Measurements from ENCODE around the gene MTERF2.
"Not testable (repeated sequence)": the region's sequence is repeated elsewhere in the genome, so short reads cannot be mapped to it uniquely, and the experiment has no call there.

Gene MTERF2

DNA sequence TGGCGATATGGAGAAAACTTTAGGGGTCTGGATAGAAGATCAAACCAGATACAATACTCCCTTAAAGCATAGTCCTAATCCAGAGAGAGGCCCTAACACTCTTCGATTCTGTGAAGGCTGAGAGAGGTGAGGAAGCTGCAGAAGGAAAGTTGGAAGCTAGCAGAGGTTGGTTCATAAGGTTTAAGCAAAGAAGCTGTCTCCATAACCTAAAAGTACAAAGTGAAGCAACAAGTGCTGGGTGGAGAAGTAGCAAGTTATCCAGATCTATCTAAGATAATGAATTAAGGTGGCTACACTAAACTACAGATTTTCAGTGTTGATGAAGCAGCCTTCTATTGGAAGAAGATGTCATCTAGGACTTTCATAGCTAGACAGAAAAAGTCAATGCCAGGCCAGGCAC, 24.6 kb upstream of the MTERF2 start:
- no peaks in the 10 kb centered on the region for H3K36me3 ChIP-seq (ENCODE audit: control insufficient read depth in 2 of 2, insufficient read depth in 1 of 2, low read length in 2 of 2)
- no peak overlapping the region for H3K27ac ChIP-seq (ENCODE audit: extremely low read depth, low read depth, low read length)
- TF ChIP-seq ZBTB21 (tag by site-specific recombination; IDR thresholded peaks at IDR 0.05) (no peak), SCRT2 (tag by site-specific recombination; IDR thresholded peaks at IDR 0.05) (peak; percentile 75)
- H3K4me1 ChIP-seq (ENCODE audit: control insufficient read depth, insufficient read depth, low read length): no peaks in the 10 kb centered on the region
- POLR2A ChIA-PET: no interaction called here
- H3K4me3 ChIP-seq (ENCODE audit: low read depth, low read length): no peak overlapping the region
- CTCF ChIA-PET: no interaction called here
- H3K9me3 ChIP-seq (ENCODE audit: control insufficient read depth, insufficient read depth, low read depth, low read length): no peaks in the 10 kb centered on the region

DNA sequence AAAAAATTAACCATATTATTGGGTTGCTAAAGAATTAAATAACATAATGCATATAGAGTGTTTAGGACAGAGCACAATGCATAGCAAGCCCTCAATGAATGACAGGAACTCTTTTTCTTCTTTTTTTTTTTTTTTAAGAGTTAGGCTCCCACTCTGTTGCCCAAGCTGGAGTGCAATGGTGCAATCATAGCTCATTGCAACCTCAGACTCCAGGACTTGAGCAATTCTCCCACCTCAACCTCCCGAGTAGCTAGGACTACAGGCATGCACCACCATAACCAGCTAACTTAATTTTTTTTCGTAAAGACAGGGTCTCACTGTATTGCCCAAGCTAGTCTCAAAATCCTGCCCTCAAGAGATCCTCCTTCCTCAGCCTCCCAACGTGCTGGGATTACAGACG, 20.5 kb upstream of the MTERF2 start:
- H3K36me3 ChIP-seq (ENCODE audit: control insufficient read depth in 2 of 2, insufficient read depth in 1 of 2, low read length in 2 of 2): peaks cover 0 to 3% of the 10 kb centered on the region in 2 experiments; a peak in 1 of 3 replicates
- H3K4me1 ChIP-seq (ENCODE audit: control insufficient read depth, insufficient read depth, low read length): no peaks in the 10 kb centered on the region
- no peak overlapping the region for H3K27ac ChIP-seq (ENCODE audit: extremely low read depth, low read depth, low read length)
- no peaks in the 10 kb centered on the region for H3K9me3 ChIP-seq (ENCODE audit: control insufficient read depth, insufficient read depth, low read depth, low read length)
- POLR2A ChIA-PET: interaction anchor here (1.0 kb wide), 1 partner anchor 21 kb away, joined by 4 read pairs; no protein-coding TSS in a partner anchor
- no peak overlapping the region for H3K4me3 ChIP-seq (ENCODE audit: low read depth, low read length)
- CTCF ChIA-PET: no interaction called here
- TF ChIP-seq ZNF266 (tag by site-specific recombination; IDR thresholded peaks at IDR 0.05; ENCODE audit: low read depth): no peak
- TF ChIP-seq ZNF701 (tag by site-specific recombination; IDR thresholded peaks at IDR 0.05): no peak
- no peak for TF ChIP-seq ZNF776 (tag by site-specific recombination; IDR thresholded peaks at IDR 0.05; ENCODE audit: borderline replicate concordance)
- no peak for TF ChIP-seq ZNF792 (tag by site-specific recombination; IDR thresholded peaks at IDR 0.05)
- TF ChIP-seq ZNF549 (tag by site-specific recombination; IDR thresholded peaks at IDR 0.05): no peak
- TF ChIP-seq ZNF510 (tag by site-specific recombination; IDR thresholded peaks at IDR 0.05; ENCODE audit: insufficient replicate concordance): no peak
- no peak for TF ChIP-seq ZNF274 (IDR thresholded peaks at IDR 0.05; ENCODE audit: low read length)
- TF ChIP-seq ZNF274 (tag by site-specific recombination; IDR thresholded peaks at IDR 0.05; ENCODE audit: borderline replicate concordance): no peak
- TF ChIP-seq TRIM28 (IDR thresholded peaks at IDR 0.05; ENCODE audit: borderline replicate concordance, low read length): no peak
- no peak for TF ChIP-seq ZNF221 (tag by site-specific recombination; IDR thresholded peaks at IDR 0.05; ENCODE audit: borderline replicate concordance)
- no peak for TF ChIP-seq ZNF394 (tag by site-specific recombination; IDR thresholded peaks at IDR 0.05; ENCODE audit: borderline replicate concordance)
- TF ChIP-seq, protein P1, sequence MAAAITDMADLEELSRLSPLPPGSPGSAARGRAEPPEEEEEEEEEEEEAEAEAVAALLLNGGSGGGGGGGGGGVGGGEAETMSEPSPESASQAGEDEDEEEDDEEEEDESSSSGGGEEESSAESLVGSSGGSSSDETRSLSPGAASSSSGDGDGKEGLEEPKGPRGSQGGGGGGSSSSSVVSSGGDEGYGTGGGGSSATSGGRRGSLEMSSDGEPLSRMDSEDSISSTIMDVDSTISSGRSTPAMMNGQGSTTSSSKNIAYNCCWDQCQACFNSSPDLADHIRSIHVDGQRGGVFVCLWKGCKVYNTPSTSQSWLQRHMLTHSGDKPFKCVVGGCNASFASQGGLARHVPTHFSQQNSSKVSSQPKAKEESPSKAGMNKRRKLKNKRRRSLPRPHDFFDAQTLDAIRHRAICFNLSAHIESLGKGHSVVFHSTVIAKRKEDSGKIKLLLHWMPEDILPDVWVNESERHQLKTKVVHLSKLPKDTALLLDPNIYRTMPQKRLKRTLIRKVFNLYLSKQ (tag by site-specific recombination; IDR thresholded peaks at IDR 0.05; ENCODE audit: borderline replicate concordance): no peak
- TF ChIP-seq REPIN1 (tag by site-specific recombination; IDR thresholded peaks at IDR 0.05; ENCODE audit: low read depth): no peak
- TF ChIP-seq ZNF366 (tag by site-specific recombination; conservative IDR thresholded peaks at IDR 0.05): no peak

DNA sequence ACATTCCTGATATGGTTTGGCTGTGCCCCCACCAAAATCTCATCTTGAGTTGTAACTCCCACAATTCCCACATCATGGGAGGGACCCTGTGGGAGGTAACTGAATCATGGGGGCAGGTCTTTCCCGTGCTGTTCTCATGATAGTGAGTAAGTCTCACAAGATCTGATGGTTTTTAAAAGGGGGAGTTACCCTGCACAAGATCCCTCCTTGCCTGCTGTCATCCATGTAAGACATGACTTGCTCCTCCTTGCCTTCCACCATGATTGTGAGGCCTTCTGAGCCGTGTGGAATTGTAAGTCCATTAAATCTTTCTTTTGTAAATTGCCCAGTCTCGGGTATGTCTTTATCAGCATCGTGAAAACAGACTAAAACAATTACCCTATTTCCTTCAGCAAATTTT, 15.7 kb upstream of the MTERF2 start:
- H3K36me3 ChIP-seq (ENCODE audit: control insufficient read depth in 2 of 2, insufficient read depth in 1 of 2, low read length in 2 of 2): peaks cover 0 to 19% of the 10 kb centered on the region in 2 experiments; a peak in 1 of 3 replicates
- H3K27ac ChIP-seq (ENCODE audit: extremely low read depth, low read depth, low read length); H3K4me1 ChIP-seq (ENCODE audit: control insufficient read depth, insufficient read depth, low read length); H3K4me3 ChIP-seq (ENCODE audit: low read depth, low read length); H3K9me3 ChIP-seq (ENCODE audit: control insufficient read depth, insufficient read depth, low read depth, low read length); CTCF ChIA-PET; POLR2A ChIA-PET: not testable (repeated sequence)

DNA sequence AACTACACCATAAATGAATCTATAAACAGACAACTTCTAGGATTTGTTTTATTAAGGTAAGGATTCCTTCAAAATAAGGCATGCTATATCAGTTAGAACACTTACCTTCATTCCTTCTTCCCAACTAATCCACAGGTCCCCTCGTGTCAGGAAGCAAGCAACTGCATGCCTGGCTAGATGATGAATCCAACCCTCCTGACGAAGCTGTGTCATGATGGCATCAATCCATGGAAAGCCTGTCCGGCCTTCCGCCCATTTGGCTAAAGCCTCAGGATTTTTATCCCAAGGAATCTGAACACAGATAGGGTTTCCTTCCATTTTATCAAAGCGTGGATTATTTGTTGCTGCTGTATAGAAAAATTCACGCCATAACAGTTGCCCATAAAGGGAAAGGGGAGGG, 12.5 kb upstream of the MTERF2 start:
- Histone ChIP-seq H3K4me1 (ENCODE audit: control insufficient read depth, insufficient read depth, low read length) (no peaks in the 10 kb centered on the region), H3K4me3 (ENCODE audit: low read depth, low read length) (no peak overlapping the region), H3K36me3 (ENCODE audit: control insufficient read depth in 2 of 2, insufficient read depth in 1 of 2, low read length in 2 of 2) (peaks cover 4 to 37% of the 10 kb centered on the region in 2 experiments), H3K27ac (ENCODE audit: extremely low read depth, low read depth, low read length) (no peak overlapping the region), H3K9me3 (ENCODE audit: control insufficient read depth, insufficient read depth, low read depth, low read length) (no peaks in the 10 kb centered on the region)
- TF ChIP-seq ZNF514 (tag by site-specific recombination; IDR thresholded peaks at IDR 0.05) (no peak), KLF1 (tag by site-specific recombination; IDR thresholded peaks at IDR 0.05) (no peak), ZNF571 (tag by site-specific recombination; IDR thresholded peaks at IDR 0.05) (no peak), ZNF354C (tag by site-specific recombination; IDR thresholded peaks at IDR 0.05; ENCODE audit: borderline replicate concordance, low read depth) (no peak), ZNF792 (tag by site-specific recombination; IDR thresholded peaks at IDR 0.05) (no peak), ZNF600 (tag by site-specific recombination; IDR thresholded peaks at IDR 0.05) (no peak)
- TF ChIP-seq, protein P2, sequence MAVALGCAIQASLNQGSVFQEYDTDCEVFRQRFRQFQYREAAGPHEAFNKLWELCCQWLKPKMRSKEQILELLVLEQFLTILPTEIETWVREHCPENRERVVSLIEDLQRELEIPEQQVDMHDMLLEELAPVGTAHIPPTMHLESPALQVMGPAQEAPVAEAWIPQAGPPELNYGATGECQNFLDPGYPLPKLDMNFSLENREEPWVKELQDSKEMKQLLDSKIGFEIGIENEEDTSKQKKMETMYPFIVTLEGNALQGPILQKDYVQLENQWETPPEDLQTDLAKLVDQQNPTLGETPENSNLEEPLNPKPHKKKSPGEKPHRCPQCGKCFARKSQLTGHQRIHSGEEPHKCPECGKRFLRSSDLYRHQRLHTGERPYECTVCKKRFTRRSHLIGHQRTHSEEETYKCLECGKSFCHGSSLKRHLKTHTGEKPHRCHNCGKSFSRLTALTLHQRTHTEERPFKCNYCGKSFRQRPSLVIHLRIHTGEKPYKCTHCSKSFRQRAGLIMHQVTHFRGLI (tag by site-specific recombination; IDR thresholded peaks at IDR 0.05): no peak
- ChIA-PET POLR2A (interaction anchor here (0.7 kb wide), 1 partner anchor 1768 kb away, joined by 4 read pairs; no protein-coding TSS in a partner anchor), CTCF (no interaction called here)

Measured in HEK293 (cell line).